OCI-LY7 (cell line): ENCODE measurements around the gene FOXP3. TPM values are rescaled to one million over a fixed set of nuclear protein-coding genes. Genes with fewer than 3 reads are reported as not detected.

Source experiments
- BruUV-seq: library from RNA; stranded (reverse); fragments of 400-500 nt; replicated peaks from 2 replicates; lab custom pipeline; 2021; lab: Mats Ljungman, UMichigan
- CTCF ChIA-PET: fragments of 300-600 bp; sonication (Branson Sonifier 250); formaldehyde crosslinking; loops from one replicate; lab custom pipeline; 2022; ENCODE audit warnings: antibody characterized with exemption; ENCODE audit not compliant: unreplicated experiment; lab: Charles Lee
- POLR2A ChIA-PET: fragments of 300-600 bp; sonication (Branson Sonifier 250); formaldehyde crosslinking; loops from one replicate; lab custom pipeline; 2022; ENCODE audit warnings: antibody characterized with exemption; lab: Charles Lee
- DNase-seq: peaks from one replicate; pipeline ENCODE4 v3.0.0-alpha.2; 2015; ENCODE audit warnings: low spot score
- H2AFZ ChIP-seq: fragments of 200-600 bp; sonication (generic), shearing (Covaris generic); 2 replicates; pipeline ENCODE4 v1.6.1; 2014; ENCODE audit warnings: mild to moderate bottlenecking, antibody characterized with exemption, low read length, moderate library complexity
- H3K27ac ChIP-seq: fragments of 200-600 bp; sonication (generic); 2 replicates; pipeline ENCODE4 v1.5.1; 2014; ENCODE audit warnings: mixed run types, low read depth, mild to moderate bottlenecking, moderate library complexity, low read length, inconsistent platforms; ENCODE audit not compliant: poor library complexity, severe bottlenecking
- H3K36me3 ChIP-seq: fragments of 200-600 bp; sonication (generic); 2 replicates; pipeline ENCODE4 v1.6.1; 2014; ENCODE audit warnings: mild to moderate bottlenecking, antibody characterized with exemption, low read length, moderate library complexity, mixed read lengths; ENCODE audit not compliant: insufficient read depth
- H3K4me1 ChIP-seq: fragments of 200-600 bp; sonication (generic); 2 replicates; pipeline ENCODE4 v1.5.1; 2014; ENCODE audit warnings: mild to moderate bottlenecking, low read length; ENCODE audit not compliant: insufficient read depth, poor library complexity, severe bottlenecking
- H3K4me2 ChIP-seq: fragments of 200-600 bp; sonication (generic); 2 replicates; pipeline ENCODE4 v1.6.1; 2014; ENCODE audit warnings: mild to moderate bottlenecking, low read length
- H3K4me3 ChIP-seq: fragments of 200-600 bp; sonication (generic); 2 replicates; pipeline ENCODE4 v1.5.1; 2014; ENCODE audit warnings: mild to moderate bottlenecking, low read depth, low read length; ENCODE audit not compliant: poor library complexity, severe bottlenecking
- H3K79me2 ChIP-seq: fragments of 200-600 bp; sonication (generic); 2 replicates; pipeline ENCODE4 v1.6.1; 2016; ENCODE audit warnings: low read depth, mild to moderate bottlenecking, low read length, moderate library complexity, mixed read lengths; ENCODE audit not compliant: insufficient read depth
- H3K9me2 ChIP-seq: fragments of 200-600 bp; sonication (generic); 2 replicates; pipeline ENCODE4 v1.6.1; 2016; ENCODE audit warnings: mild to moderate bottlenecking, low read length, mixed read lengths; ENCODE audit not compliant: insufficient read depth
- H3K9me3 ChIP-seq: fragments of 200-600 bp; sonication (generic); 2 replicates; pipeline ENCODE4 v1.6.1; 2014; ENCODE audit warnings: mild to moderate bottlenecking, mixed run types, low read length, mixed read lengths
- H4K20me1 ChIP-seq: fragments of 200-600 bp; sonication (generic); 2 replicates; pipeline ENCODE4 v1.6.1; 2014; ENCODE audit warnings: mild to moderate bottlenecking, antibody characterized with exemption, low read length, moderate library complexity, mixed read lengths; ENCODE audit not compliant: insufficient read depth
- EZH2phosphoT487 ChIP-seq: fragments of 200-600 bp; sonication (generic); IDR thresholded peaks from 2 replicates; pipeline ENCODE4 v1.6.1; 2018; ENCODE audit warnings: low read depth, borderline replicate concordance, mild to moderate bottlenecking, mixed run types, antibody characterized with exemption, low read length, moderate library complexity, mixed read lengths
- intact Hi-C: fragments of 100-400 bp; cut with micrococcal nuclease; formaldehyde crosslinking; loops from one replicate; pipeline ENCODE4 v1.10.0; 2022; ENCODE audit not compliant: unreplicated experiment
- total RNA-seq, 2 experiments: library from RNA; depleted of rRNA in 1 of 2; stranded (reverse); fragments of >200 nt in 1 of 2; shearing (Covaris generic) in 1 of 2; gene quantifications; 2 replicates each; pipeline ENCODE4 v1.2.3, GENCODE V29; 2014 to 2022
- TF ChIP-seq, protein P1 (sequence below): fragments of 200-600 bp; sonication (generic); conservative IDR thresholded peaks from 2 replicates; pipeline ENCODE4 v1.5.1; 2014; ENCODE audit warnings: mild to moderate bottlenecking, antibody characterized with exemption, low read length, moderate library complexity, mixed read lengths

FOXP3 gene
- total RNA-seq, 2 experiments from 2014 or later, result 0.06 to 0.57 TPM

DNA sequence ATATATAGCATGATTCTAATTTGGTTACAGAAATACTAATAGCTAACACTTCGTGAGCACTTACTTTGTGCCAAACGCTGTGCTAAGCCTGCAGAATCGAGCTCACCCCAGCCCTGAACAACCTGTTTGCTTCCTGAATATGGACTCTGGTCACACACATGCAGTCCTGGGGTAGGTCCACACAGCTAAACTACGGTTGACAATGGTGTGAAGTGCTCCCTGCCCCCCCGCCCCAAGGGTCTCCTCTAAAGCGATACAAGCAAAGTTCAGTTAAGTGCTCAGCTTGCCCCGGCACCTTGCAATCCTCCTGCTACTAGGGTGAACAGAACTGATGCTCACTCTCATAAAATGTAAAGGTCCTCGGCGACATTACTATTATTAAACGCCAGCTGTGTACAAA lies 879 bp downstream of the FOXP3 start:
- Histone ChIP-seq H2AFZ (no peak overlapping the region), H3K4me1 (peaks cover 7% of the 10 kb centered on the region), H3K79me2 (no peaks in the 10 kb centered on the region), H3K4me3 (no peak overlapping the region), H3K9me2 (no peaks in the 10 kb centered on the region), H3K36me3 (no peaks in the 10 kb centered on the region), H3K9me3 (no peaks in the 10 kb centered on the region), H3K27ac (no peak overlapping the region), H3K4me2 (no peak overlapping the region), H4K20me1 (no peaks in the 10 kb centered on the region)
- ChIA-PET POLR2A (interaction anchor here (0.5 kb wide), 1 partner anchor 73 kb away, joined by 3 read pairs; no protein-coding TSS in a partner anchor), CTCF (no interaction called here)
- no peak for TF ChIP-seq EZH2phosphoT487
- TF ChIP-seq, protein P1, sequence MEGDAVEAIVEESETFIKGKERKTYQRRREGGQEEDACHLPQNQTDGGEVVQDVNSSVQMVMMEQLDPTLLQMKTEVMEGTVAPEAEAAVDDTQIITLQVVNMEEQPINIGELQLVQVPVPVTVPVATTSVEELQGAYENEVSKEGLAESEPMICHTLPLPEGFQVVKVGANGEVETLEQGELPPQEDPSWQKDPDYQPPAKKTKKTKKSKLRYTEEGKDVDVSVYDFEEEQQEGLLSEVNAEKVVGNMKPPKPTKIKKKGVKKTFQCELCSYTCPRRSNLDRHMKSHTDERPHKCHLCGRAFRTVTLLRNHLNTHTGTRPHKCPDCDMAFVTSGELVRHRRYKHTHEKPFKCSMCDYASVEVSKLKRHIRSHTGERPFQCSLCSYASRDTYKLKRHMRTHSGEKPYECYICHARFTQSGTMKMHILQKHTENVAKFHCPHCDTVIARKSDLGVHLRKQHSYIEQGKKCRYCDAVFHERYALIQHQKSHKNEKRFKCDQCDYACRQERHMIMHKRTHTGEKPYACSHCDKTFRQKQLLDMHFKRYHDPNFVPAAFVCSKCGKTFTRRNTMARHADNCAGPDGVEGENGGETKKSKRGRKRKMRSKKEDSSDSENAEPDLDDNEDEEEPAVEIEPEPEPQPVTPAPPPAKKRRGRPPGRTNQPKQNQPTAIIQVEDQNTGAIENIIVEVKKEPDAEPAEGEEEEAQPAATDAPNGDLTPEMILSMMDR, result no peak
- no peak for DNase-seq
- intact Hi-C loops, result loop anchor here (10.0 kb wide), 1 partner anchor 139 kb away; the partner anchor contains the start of gene GPKOW
- no TSS peak for BruUV-seq

DNA sequence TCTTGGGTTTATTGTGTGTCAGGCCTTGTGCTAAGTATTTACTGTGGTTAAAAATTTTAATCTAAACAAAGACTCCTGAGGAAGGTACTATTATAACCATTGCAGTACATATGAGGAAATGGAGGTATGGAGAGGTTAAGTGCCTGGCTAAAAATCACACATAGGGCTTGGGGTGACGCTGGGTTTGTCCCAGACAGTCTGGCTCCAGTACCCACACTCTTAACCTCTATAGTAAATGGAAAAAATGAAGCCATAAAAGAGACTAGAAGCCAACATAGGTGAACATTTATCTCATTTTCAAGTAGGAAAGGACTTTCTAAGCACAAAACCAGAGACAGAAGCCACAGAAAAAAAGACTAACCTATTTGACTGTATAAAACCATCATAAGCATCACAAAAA lies 1.9 kb downstream of the FOXP3 start:
- Histone ChIP-seq H3K79me2 (no peaks in the 10 kb centered on the region), H3K4me3 (no peak overlapping the region), H2AFZ (no peak overlapping the region), H4K20me1 (no peaks in the 10 kb centered on the region), H3K36me3 (no peaks in the 10 kb centered on the region), H3K4me1 (peaks cover 7% of the 10 kb centered on the region), H3K27ac (no peak overlapping the region), H3K9me3 (no peaks in the 10 kb centered on the region), H3K4me2 (no peak overlapping the region), H3K9me2 (no peaks in the 10 kb centered on the region)
- intact Hi-C loops, result loop anchor here (10.0 kb wide), 1 partner anchor 138 kb away; the partner anchor contains the start of gene GPKOW
- no peak for DNase-seq
- POLR2A ChIA-PET, result no interaction called here
- TF ChIP-seq, protein P1, result no peak
- TF ChIP-seq EZH2phosphoT487, result no peak
- no TSS peak for BruUV-seq
- CTCF ChIA-PET, result no interaction called here

DNA sequence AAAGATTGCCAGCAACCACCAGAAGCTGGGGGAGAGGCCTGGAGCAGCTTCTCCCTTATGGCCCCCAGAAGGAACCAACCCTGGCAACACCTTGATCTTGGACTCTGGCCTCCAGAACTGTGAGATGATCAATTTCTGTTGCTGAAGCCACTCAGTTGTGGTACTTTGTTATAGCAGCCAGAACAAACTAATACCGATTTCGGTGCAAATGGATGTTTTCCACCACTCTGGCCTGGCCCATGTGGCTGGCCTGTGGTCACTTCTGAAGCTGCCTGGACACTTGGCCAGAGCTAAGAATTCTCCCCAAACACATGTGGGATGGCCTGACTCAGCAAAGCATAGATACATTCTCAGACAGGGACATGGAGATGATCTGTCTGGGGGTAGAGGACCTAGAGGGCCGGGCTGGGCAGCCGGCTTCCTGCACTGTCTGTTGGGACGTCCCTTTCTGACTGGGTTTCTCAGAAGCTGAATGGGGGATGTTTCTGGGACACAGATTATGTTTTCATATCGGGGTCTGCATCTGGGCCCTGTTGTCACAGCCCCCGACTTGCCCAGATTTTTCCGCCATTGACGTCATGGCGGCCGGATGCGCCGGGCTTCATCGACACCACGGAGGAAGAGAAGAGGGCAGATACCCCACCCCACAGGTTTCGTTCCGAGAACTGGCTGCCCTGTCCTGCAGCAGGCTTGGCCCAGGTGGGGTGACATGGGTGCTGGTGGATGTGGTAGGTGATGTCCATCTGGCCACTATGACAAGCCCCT lies 4.1 kb downstream of the FOXP3 start:
- H4K20me1 ChIP-seq, result no peaks in the 10 kb centered on the region
- H3K4me1 ChIP-seq, result peaks cover 7% of the 10 kb centered on the region
- BruUV-seq, result no TSS peak
- ChIA-PET CTCF (no interaction called here), POLR2A (no interaction called here)
- H3K27ac ChIP-seq, result no peak overlapping the region
- no peaks in the 10 kb centered on the region for H3K9me2 ChIP-seq
- H3K79me2 ChIP-seq, result no peaks in the 10 kb centered on the region
- H2AFZ ChIP-seq, result no peak overlapping the region
- H3K4me2 ChIP-seq, result no peak overlapping the region
- no peaks in the 10 kb centered on the region for H3K36me3 ChIP-seq
- no peak for TF ChIP-seq EZH2phosphoT487
- TF ChIP-seq, protein P1, result no peak
- DNase-seq, result no peak
- intact Hi-C loops, result loop anchor here (10.0 kb wide), 1 partner anchor 136 kb away; the partner anchor contains the start of gene GPKOW
- no peak overlapping the region for H3K4me3 ChIP-seq
- no peaks in the 10 kb centered on the region for H3K9me3 ChIP-seq
